OCI-LY7 (cell line): ENCODE measurements around the gene MRPL19. TPM values are rescaled to one million over a fixed set of nuclear protein-coding genes. Genes with fewer than 3 reads are reported as not detected.

ENCODE experiments used
- Bru-seq: library from RNA; stranded (reverse); fragments of 400-500 nt; gene quantifications from one replicate; lab custom pipeline; 2021; lab: Mats Ljungman, UMichigan
- BruChase-seq, 2 experiments: library from RNA; stranded (reverse); fragments of 400-500 nt; gene quantifications; one replicate each; lab custom pipeline; 2021; lab: Mats Ljungman, UMichigan
- BruUV-seq: library from RNA; stranded (reverse); fragments of 400-500 nt; replicated peaks from 2 replicates; lab custom pipeline; 2021; lab: Mats Ljungman, UMichigan
- CTCF ChIA-PET: fragments of 300-600 bp; sonication (Branson Sonifier 250); formaldehyde crosslinking; loops from one replicate; lab custom pipeline; 2022; ENCODE audit warnings: antibody characterized with exemption; ENCODE audit not compliant: unreplicated experiment; lab: Charles Lee
- POLR2A ChIA-PET: fragments of 300-600 bp; sonication (Branson Sonifier 250); formaldehyde crosslinking; loops from one replicate; lab custom pipeline; 2022; ENCODE audit warnings: antibody characterized with exemption; lab: Charles Lee
- DNase-seq: peaks from one replicate; pipeline ENCODE4 v3.0.0-alpha.2; 2015; ENCODE audit warnings: low spot score
- H2AFZ ChIP-seq: fragments of 200-600 bp; sonication (generic), shearing (Covaris generic); 2 replicates; pipeline ENCODE4 v1.6.1; 2014; ENCODE audit warnings: mild to moderate bottlenecking, antibody characterized with exemption, low read length, moderate library complexity
- H3K27ac ChIP-seq: fragments of 200-600 bp; sonication (generic); 2 replicates; pipeline ENCODE4 v1.5.1; 2014; ENCODE audit warnings: mixed run types, low read depth, mild to moderate bottlenecking, moderate library complexity, low read length, inconsistent platforms; ENCODE audit not compliant: poor library complexity, severe bottlenecking
- H3K36me3 ChIP-seq: fragments of 200-600 bp; sonication (generic); 2 replicates; pipeline ENCODE4 v1.6.1; 2014; ENCODE audit warnings: mild to moderate bottlenecking, antibody characterized with exemption, low read length, moderate library complexity, mixed read lengths; ENCODE audit not compliant: insufficient read depth
- H3K4me1 ChIP-seq: fragments of 200-600 bp; sonication (generic); 2 replicates; pipeline ENCODE4 v1.5.1; 2014; ENCODE audit warnings: mild to moderate bottlenecking, low read length; ENCODE audit not compliant: insufficient read depth, poor library complexity, severe bottlenecking
- H3K4me2 ChIP-seq: fragments of 200-600 bp; sonication (generic); 2 replicates; pipeline ENCODE4 v1.6.1; 2014; ENCODE audit warnings: mild to moderate bottlenecking, low read length
- H3K4me3 ChIP-seq: fragments of 200-600 bp; sonication (generic); 2 replicates; pipeline ENCODE4 v1.5.1; 2014; ENCODE audit warnings: mild to moderate bottlenecking, low read depth, low read length; ENCODE audit not compliant: poor library complexity, severe bottlenecking
- H3K79me2 ChIP-seq: fragments of 200-600 bp; sonication (generic); 2 replicates; pipeline ENCODE4 v1.6.1; 2016; ENCODE audit warnings: low read depth, mild to moderate bottlenecking, low read length, moderate library complexity, mixed read lengths; ENCODE audit not compliant: insufficient read depth
- H3K9me2 ChIP-seq: fragments of 200-600 bp; sonication (generic); 2 replicates; pipeline ENCODE4 v1.6.1; 2016; ENCODE audit warnings: mild to moderate bottlenecking, low read length, mixed read lengths; ENCODE audit not compliant: insufficient read depth
- H3K9me3 ChIP-seq: fragments of 200-600 bp; sonication (generic); 2 replicates; pipeline ENCODE4 v1.6.1; 2014; ENCODE audit warnings: mild to moderate bottlenecking, mixed run types, low read length, mixed read lengths
- H4K20me1 ChIP-seq: fragments of 200-600 bp; sonication (generic); 2 replicates; pipeline ENCODE4 v1.6.1; 2014; ENCODE audit warnings: mild to moderate bottlenecking, antibody characterized with exemption, low read length, moderate library complexity, mixed read lengths; ENCODE audit not compliant: insufficient read depth
- CTCF ChIP-seq: fragments of 200-600 bp; sonication (generic); conservative IDR thresholded peaks from 2 replicates; pipeline ENCODE4 v1.5.1; 2014; ENCODE audit warnings: mild to moderate bottlenecking, antibody characterized with exemption, low read length, moderate library complexity, mixed read lengths
- EZH2phosphoT487 ChIP-seq: fragments of 200-600 bp; sonication (generic); IDR thresholded peaks from 2 replicates; pipeline ENCODE4 v1.6.1; 2018; ENCODE audit warnings: low read depth, borderline replicate concordance, mild to moderate bottlenecking, mixed run types, antibody characterized with exemption, low read length, moderate library complexity, mixed read lengths
- intact Hi-C: fragments of 100-400 bp; cut with micrococcal nuclease; formaldehyde crosslinking; loops from one replicate; pipeline ENCODE4 v1.10.0; 2022; ENCODE audit not compliant: unreplicated experiment
- long read RNA-seq: library from polyadenylated mRNA; stranded (forward); transcript quantifications from one replicate; pipeline ENCODE4 v2.0.0, GENCODE V29; 2022
- total RNA-seq, 2 experiments: library from RNA; depleted of rRNA in 1 of 2; stranded (reverse); fragments of >200 nt in 1 of 2; shearing (Covaris generic) in 1 of 2; gene quantifications; 2 replicates each; pipeline ENCODE4 v1.2.3, GENCODE V29; 2014 to 2022

MRPL19 gene
- total RNA-seq (2014; rRNA removed; shearing (Covaris generic)) (41.6 and 42.6 TPM in 2 replicates), total RNA-seq (2022) (42.8 and 52.7 TPM in 2 replicates), Bru-seq, nascent RNA (percentile 78 among the genes with signal in this experiment), BruChase-seq, experiment 1, labeled RNA remaining after a 6-hour chase (percentile 79 among the genes with signal in this experiment), BruChase-seq, experiment 2, labeled RNA remaining after a 2-hour chase (percentile 89 among the genes with signal in this experiment)
- long read RNA-seq, transcript MRPL19-202 (6 exons, 3,479 nt) = major isoform, 77 of 108 reads
- long read RNA-seq, partial matches to known transcripts = 1 of 108 reads
- long read RNA-seq, other reads (novel, unspliced or antisense) = 29 of 108 reads

GRCh38 chr2:75646583-75647425, at the start of gene MRPL19:
Gene MRPL19 (plus strand): TSS chr2:75646783. CDS start chr2:75646808, 25 bp downstream.
- H3K36me3 ChIP-seq = peaks cover 37% of the 10 kb centered on the region
- peak within 1 kb of the TSS; percentile 83 for H3K4me3 ChIP-seq
- DNase-seq = peak; percentile 90
- no peaks in the 10 kb centered on the region for H3K9me3 ChIP-seq
- ChIA-PET CTCF (no interaction called here), POLR2A (interaction anchor here (0.5 to 2.1 kb wide), 7 partner anchors 9 to 974 kb away, joined by 3 to 12 read pairs (median 5); no protein-coding TSS in a partner anchor)
- H3K27ac ChIP-seq = peak within 1 kb of the TSS; percentile 52
- H2AFZ ChIP-seq = peak within 1 kb of the TSS; percentile 97
- H3K9me2 ChIP-seq = no peaks in the 10 kb centered on the region
- peak within 1 kb of the TSS; percentile 97 for H3K4me2 ChIP-seq
- no peaks in the 10 kb centered on the region for H4K20me1 ChIP-seq
- TF ChIP-seq EZH2phosphoT487 (no peak), CTCF (no peak)
- peaks cover 16% of the 10 kb centered on the region for H3K4me1 ChIP-seq
- H3K79me2 ChIP-seq = peaks cover 29% of the 10 kb centered on the region
- intact Hi-C loops = loop anchor here (2.0 to 5.0 kb wide), 2 partner anchors 64 to 815 kb away; partner anchors contain the start of genes GCFC2 and HK2
- no TSS peak for BruUV-seq

GRCh38 chr2:75596784-75597183, 49.8 kb upstream of the MRPL19 start:
- CTCF ChIA-PET = no interaction called here
- intact Hi-C loops = no loop called here
- BruUV-seq = no TSS peak
- no peaks in the 10 kb centered on the region for H3K9me3 ChIP-seq
- no peaks in the 10 kb centered on the region for H3K36me3 ChIP-seq
- H3K4me1 ChIP-seq = no peaks in the 10 kb centered on the region
- no peaks in the 10 kb centered on the region for H3K79me2 ChIP-seq
- H3K9me2 ChIP-seq = no peaks in the 10 kb centered on the region
- DNase-seq = no peak
- no peak for TF ChIP-seq CTCF
- no peak for TF ChIP-seq EZH2phosphoT487
- POLR2A ChIA-PET = interaction anchor here (0.5 kb wide), 1 partner anchor 56 kb away, joined by 4 read pairs; no protein-coding TSS in a partner anchor
- H3K27ac ChIP-seq = no peak overlapping the region
- no peak overlapping the region for H2AFZ ChIP-seq
- no peak overlapping the region for H3K4me3 ChIP-seq
- H4K20me1 ChIP-seq = no peaks in the 10 kb centered on the region
- H3K4me2 ChIP-seq = no peak overlapping the region
